ENCODE results near the gene AVPR1B.

The AVPR1B gene

GRCh38 chr1:206060844-206061243 is 56.3 kb downstream of the AVPR1B start:
- TF ChIP-seq ZNF274 (IDR thresholded peaks at IDR 0.05; ENCODE audit: low read depth, low read length) = no peak
- H3K4me3 ChIP-seq (ENCODE audit: low read length) = no peak overlapping the region

Data from GM08714 (cell line).